HG03045 (cell line): ENCODE results near the gene ACTN3.
"Not testable (repeated sequence)": the region's sequence is repeated elsewhere in the genome, so short reads cannot be mapped to it uniquely, and the experiment has no call there.

Experiments used
- ATAC-seq: cut with Tn5 transposase; IDR thresholded peaks from one replicate; pipeline ENCODE4 v1.9.1; 2021; ENCODE audit warnings: mild to moderate bottlenecking, moderate library complexity; ENCODE audit not compliant: unreplicated experiment

Gene ACTN3

DNA sequence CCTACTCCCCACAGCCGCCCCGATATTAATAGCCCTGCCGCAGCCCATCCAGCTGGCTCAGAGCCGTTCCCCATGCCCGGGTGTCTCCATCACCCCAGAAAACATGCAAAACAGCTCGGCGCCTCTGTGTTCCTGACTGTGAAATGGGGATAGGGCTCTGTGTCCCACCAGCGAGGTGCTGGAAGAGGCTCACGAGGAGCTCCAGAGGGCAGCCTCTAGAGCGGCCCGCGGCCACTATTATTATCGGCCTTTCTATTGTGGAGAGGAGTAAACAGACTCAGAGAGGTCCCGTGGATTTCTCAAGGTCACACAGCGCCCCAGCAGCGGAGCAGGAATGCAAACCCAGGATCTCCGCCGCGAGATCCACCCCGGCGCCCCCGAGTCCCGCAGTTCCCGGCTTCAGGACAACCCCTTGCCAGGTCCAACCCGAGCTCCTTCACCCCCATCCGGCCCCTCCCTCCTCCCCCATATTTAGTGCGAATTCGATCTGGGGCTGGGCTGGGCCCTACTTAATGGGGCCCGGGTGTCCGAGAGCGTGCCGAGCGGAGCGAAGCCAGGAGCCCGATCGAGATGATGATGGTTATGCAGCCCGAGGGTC is at the start of gene ACTN3:
ACTN3 (plus strand) TSS at position 536 of the 598 bp plus-strand sequence; CDS start at position 571, 35 bp downstream.
- peak; percentile 8 for ATAC-seq

- no peak for ATAC-seq
These were observed 49.5 kb upstream of the ACTN3 start for GRCh38 chr11:66497206-66497605.

GRCh38 chr11:66498506-66498905 is 48.2 kb upstream of the ACTN3 start:
- no peak for ATAC-seq

DNA sequence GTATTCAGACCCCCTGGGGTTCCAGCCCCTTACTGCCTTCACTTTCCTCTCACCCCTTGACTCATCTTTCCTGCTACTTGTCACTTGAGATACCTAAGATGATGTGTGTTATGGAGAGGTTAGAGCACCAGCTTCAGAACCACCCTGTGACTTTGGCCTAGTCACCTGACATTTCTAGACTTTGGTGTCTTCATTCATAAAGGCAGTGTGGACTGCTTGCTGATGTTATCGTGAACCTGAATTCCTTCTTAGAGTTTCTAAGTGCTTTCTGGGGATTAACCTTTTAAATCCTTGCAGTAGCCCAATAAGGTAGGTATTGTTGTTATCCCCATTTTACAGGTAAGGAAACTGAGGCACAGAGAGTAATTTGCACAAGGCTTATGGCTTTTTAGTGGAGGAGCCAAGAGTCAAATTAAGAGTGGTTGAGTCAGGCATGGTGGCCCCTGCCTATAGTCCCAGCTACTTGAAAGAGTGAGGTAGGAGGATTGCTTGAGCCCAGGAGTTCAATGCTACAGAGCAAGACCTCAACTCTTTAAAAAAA is 41.4 kb upstream of the ACTN3 start:
- ATAC-seq: no peak

DNA sequence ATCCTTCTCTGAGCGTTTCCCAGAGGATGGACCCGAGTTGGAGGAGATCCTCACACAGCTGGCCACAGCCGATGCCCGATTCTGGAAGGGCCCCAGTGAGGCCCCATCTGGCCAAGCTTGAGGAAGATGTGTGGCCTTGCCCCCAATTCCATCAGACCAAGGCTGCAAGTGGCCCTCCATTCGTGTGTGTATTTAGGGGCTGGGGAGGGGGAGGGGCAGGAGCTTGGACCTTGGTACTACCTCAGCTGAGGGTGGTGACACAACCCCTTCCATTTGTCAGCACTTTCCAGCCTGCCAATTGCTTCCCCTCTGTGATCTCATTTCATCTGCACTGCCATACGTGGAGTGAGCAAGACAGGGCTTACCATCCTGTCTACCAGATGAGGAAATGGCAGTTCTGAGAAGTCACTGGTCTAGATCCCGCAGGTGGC is 37.6 kb upstream of the ACTN3 start:
- no peak for ATAC-seq

DNA sequence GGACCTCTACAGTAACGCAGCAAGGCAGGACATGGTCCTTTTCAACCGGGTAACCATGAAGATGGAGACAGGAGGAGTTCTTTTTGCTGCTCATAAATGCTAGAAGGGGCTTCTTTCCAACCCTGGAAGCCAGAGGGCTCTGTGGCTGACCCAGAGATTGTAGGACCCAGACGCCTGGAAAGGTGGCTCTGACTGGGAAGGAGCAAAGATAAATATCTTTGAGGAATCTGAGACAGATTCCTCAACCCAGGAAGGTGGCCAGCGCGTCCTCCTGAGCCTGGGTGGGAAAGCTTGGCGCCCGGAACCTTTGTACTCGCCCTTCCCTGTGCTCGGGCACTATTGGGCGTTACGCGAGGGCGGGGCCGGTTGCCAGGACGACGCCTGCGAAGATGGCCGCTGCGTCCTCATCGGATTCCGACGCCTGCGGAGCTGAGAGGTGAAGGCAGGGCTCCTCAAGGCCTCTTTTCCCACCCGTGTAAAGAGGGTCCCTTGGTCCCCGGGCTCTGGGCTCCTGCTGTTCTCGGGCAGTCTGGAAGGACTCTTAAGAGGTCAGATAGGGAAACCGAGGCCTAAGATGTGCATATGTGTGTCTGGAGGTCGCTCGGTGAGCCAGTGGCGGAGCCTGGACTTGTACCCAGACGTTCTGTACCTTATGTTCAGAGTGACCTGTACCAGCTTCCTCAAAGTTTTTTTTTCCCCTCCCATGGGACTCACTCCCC is 36.3 kb upstream of the ACTN3 start, which contains the start of gene BBS1:
BBS1 (plus strand) TSS at position 365 of the 719 bp plus-strand sequence; CDS start at position 390, 25 bp downstream.
- peak; percentile 82 for ATAC-seq

- ATAC-seq: peak; percentile 12
These were observed 35.7 kb upstream of the ACTN3 start for GRCh38 chr11:66510990-66511339.

DNA sequence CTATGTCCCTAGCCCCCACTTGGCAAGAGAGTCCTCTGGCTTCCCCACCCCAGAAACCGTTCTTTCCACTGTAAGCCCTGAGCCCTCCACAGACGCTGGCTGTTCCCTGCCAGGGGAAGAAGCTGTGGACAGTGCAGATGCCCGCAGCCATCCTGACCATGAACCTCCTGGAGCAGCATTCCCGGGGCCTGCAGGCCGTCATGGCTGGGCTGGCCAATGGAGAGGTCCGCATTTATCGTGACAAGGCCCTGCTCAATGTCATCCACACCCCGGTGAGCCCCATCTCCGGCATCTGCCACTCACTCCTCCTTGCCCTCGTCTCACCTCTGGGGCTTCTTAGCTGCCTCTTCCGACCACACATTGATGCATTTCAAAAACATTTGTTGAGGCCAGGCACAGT is 23.1 kb upstream of the ACTN3 start:
- no peak for ATAC-seq

DNA sequence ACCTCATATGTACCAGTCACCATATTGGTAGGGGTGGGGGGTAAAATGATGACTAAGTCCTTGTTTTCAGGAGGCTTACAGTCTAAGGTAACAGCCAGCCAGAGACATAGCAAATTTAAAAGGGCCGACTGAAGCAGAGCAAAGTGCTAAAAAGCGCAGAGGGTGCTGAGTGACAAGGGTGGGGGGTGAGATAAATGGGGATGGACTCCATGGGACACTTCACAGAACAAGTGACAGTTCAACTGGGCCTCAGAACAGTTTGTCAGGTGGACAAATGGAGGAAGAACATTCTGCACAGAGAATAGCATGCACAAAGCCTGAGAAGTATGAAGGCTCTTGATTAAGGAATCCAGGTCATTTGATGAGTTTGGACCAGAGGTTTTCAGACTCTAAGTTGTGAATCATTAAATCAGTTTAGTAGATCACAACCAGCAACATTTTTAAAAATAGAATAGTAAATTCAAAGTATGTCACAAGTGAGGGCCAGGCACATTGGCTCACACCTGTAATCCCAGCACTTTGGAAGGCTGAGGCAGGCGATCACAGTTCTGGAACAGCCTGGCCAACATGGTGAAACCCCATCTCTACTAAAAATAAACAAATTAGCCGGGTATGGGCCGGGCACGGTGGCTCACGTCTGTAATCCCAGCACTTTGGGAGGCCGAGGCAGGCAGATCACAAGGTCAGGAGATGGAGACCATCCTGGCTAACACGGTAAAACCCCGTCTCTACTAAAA is 22.2 kb upstream of the ACTN3 start:
- no peak for ATAC-seq

DNA sequence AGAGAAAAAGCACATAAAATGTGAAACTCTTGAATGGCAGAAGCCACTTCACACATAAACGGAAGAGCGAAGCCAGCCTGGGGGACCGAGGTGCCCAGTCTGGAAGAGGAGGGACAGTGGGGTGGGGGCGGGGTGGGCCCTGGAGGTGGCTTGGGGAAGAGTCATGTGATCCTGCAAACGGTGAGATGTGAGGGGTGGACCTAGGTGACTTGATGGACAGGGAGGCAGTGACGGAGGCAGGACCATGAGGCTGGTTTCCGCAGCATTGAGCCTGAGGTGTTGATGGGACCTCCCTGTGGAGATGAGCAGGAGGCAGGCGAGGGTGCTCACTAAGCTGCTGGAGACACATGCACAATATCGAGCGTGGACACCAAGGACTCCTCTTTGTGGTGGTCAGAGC is 17.6 kb upstream of the ACTN3 start:
- ATAC-seq: no peak

GRCh38 chr11:66529655-66530054 is 17.0 kb upstream of the ACTN3 start:
- no peak for ATAC-seq

- ATAC-seq: no peak
These were observed 15.6 kb upstream of the ACTN3 start for GRCh38 chr11:66530927-66531709.

DNA sequence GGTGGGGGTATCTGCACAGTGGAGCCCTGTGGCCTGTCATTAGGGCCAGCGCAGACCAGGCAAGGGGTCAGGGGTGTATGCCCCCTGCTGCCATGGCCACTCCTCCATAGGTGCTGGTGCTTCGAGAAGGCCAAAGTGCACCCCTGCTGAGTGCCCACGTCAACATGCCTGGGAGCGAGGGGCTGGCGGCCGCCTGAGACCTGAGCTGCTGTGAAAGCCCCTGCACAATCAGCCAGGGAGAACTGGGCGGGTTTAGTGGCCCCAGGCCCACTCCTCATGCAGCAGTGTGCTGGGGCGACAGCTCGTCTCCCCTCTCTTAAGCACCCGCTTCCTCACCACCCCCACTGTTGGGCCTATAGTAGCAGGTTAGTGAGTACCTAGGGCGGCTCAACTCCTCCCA is 14.9 kb upstream of the ACTN3 start:
- no peak for ATAC-seq

GRCh38 chr11:66532784-66533183 is 13.9 kb upstream of the ACTN3 start:
- ATAC-seq: no peak

DNA sequence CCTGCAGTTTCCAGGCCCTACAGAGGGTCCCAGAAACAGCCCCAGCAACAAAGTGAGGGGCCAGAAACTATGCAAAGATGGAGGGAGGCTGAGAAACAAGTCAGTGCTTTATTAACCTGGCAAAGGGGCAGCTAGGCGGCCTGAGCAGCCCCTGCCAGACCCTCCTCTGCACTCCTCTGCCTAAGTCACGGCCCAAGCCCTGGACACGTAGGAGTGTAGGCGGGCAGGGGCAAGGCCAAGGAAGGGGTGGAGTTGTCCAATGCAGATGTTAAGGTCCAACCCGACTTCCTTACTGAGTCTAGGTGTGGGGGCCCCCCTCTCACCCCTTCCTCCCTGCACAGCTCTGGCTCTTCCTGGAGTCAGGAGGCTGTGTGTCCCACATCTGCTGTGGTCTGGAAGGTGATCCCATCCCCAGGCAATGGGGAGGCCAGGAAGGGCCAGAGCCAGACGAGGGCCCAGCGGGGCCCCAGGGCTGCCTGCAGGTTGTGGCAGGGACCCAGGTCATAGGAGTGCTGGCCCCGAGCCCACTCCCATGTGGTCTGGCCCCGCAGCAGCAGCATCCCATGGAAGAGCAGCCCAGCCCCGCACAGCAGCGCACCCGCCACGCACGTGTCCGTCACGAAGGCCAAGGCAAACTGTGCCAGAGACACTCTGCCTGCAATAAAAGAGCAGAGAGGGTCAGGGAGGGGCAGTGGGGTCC is 7.4 kb upstream of the ACTN3 start:
- no peak for ATAC-seq

GRCh38 chr11:66539870-66540213 is 6.9 kb upstream of the ACTN3 start:
- no peak for ATAC-seq

DNA sequence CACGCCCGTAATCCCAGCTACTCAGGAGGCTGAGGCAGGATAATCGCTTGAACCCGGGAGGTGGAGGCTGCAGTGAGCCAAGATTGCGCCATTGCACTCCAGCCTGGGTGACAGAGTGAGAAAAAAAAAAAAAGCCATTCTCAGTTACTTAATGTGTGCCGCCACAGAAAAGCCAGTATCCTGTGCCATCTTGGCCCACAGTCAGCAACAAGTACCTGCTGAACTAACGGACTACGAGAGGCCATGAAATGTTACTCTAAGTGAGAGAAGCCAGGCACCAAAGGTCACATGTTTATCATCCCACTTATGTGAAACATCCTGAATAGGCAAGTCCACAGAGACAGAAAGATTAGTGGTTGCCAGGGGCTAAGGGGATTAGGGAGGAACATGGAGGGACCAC is 6.1 kb upstream of the ACTN3 start:
- not testable (repeated sequence) for ATAC-seq

DNA sequence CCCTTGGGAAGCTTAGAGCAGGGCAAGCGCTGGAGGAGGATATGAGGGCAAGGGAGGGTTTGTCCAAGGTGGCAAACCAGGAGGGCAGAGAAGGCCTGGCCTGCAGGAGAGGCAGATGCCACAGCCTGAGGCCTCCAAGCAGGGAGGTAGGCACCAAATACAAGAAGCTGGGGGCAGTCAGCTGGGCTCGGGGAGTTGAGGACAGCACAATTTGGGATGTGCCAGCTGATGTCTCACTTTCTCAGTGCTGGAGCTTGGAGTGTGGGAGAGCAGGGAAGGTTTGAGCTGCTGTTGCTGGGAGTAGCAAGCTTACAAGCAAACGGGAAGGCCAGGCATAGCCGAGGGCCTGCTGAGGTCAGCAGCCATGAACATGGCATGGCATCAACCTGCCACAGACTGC is 4.8 kb upstream of the ACTN3 start:
- no peak for ATAC-seq

DNA sequence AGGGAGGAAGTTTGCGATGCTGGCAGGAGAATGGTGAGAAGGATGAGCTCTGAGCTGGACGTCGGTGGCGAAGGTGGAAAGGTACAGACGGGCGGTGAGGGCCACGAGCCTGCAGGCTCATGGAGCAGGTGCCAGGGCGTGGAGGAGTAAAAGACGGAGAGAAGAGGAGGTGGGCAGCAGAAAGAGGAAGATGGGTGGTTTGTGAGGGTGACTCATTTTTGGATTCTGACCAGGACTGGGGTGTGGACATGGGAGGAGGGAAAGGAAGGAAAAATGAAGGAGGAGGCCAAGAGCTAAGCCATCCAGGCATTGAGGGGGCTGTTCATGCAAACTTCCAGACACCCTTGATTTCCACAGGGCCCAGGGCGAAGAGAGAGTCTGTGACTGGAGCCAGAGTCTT is 4.3 kb upstream of the ACTN3 start:
- ATAC-seq: no peak
